ENCODE results near the gene POP5.

POP5 gene

DNA sequence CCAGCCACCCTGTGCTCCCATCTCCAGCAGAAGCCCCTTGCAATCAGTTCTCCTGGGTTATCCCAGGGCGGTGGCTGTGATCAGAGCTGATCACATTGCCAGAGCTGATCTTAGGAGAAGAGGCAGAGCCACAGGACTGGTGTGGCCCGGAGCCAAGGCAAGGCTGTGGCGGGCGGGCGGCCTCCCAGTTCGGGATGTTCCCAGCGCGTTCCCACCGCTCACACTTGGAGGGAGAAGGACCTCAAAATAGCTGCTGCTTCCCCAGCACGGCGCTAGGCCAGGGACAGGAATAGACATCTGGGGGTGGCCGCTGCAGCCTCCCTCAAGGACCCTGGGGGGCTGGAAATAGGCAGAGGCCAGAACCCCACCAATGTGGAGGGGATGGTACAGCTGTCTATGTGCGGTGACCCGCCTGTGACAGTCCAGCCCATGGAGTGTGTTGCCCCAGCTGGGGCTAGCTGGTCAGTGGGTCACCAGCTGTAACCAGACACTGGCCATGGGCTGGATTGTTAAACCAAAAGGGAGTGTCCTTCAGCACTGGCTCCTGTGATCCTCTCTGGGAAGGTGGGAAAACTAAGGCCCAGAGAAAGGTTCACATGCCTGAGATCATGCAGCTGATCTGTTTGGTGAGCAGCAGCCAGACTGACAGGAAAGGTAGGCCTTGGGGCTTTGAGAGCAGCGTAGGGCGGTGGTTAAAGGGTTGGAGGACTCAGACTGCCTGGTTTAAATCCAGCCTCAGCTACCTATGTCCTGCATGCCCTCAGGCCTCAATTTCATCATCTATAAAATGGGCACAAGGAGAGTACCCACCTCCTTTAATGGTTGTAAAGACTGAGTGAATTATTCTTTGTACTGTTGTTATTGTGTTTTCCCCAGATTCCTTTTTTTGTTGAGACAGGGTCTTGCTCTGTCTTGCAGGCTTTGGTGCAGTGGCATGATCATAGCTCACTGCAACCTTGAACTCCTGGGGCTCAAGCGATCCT is 8.0 kb upstream of the POP5 start:
- DNase-seq, result no peak

DNA sequence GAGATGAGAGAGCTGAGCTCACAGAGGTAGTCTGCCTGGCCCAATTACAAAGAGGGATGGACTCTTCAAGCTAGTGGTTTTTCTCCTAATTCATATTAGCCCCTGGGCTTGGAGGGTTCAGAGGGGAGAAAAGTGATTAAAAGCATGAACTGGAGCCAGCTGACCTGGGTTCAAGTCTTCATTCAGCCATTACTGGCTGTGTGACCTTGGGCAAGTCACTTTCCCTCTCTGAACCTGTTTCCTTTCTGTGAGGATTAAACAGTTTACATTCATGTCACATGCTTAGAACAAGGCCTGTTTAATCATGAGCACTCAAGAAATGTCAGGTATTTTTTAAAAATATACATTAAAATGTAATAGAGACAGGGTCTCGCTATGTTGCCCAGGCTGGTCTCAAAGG is 7.2 kb upstream of the POP5 start:
- no peak for DNase-seq

DNA sequence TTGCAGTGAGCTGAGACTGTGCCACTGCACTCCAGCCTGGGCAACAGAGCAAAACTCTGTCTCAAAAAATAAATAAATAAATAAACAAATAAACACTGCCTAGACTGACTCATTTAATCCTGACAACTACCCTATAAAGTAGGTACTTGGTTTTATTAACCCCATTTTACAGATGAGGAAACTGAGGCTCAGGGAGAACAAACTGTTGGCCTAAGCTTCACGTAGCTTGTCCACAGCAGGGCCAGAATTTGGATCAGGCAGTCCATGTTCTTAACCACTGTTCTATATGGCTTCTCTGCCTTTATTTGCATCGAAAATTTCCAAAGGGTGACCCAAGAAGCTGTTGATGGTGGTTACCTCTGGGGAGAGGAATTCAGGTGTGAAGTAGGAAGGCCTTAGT is 5.7 kb upstream of the POP5 start:
- DNase-seq, result no peak

DNA sequence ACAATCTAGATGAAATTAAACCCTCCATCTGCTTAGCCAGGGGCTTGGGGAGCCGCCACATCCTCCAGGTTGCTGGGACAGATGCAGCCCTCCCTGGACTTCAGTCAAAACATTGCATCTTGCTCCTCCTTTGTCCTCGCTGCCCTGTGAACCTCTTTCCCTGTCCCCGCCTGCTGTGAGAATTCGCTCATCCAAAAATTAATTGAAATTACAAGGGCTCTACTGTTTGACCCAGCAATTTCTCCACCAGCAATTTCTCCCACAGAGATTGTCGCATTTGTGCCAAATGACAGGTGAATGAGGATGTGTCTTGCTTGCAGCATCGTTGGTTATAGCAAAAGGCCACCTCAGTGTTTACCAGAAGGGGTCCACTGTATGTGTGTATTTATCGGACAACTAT is 5.0 kb upstream of the POP5 start:
- DNase-seq, result no peak

DNA sequence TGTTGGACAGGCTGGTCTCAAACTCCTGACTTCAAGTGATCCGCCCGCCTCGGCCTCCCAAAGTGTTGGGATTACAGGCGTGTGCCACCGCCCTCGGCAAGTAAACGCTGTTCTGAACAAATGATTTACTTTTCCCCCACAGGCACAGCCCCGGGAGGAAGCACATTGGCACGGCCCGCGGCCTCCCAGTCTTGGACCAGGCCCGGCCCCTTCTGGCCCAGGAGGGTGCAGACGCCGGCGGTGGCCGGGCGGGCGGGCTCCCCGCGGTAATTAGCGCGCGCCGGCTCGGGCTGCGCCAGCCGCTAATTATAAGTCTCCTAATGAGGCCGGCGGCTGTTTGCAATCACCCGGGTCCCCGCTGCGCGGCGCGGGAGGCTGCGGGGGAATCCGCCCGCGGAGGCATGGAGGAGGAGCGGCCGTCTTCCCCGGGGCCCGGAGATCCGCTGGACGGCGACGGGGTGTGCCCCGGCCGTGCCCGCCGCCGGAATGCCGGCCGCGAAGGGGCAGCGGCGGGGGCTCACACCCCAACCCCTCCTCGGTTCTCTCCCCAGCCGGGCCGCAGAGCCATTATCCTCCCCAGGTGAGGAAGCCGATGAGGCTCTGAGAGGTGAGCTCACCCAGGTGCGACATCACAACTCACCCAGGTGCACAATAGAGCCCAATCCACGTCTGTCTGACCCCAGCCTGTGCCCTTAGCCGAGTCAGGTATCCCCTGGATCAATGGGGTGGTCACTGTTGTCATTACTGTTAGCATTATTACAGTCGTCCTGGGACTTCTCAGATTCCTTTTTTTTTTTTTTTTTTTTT is 3.3 kb upstream of the POP5 start:
- peak; percentile 52 for DNase-seq

DNA sequence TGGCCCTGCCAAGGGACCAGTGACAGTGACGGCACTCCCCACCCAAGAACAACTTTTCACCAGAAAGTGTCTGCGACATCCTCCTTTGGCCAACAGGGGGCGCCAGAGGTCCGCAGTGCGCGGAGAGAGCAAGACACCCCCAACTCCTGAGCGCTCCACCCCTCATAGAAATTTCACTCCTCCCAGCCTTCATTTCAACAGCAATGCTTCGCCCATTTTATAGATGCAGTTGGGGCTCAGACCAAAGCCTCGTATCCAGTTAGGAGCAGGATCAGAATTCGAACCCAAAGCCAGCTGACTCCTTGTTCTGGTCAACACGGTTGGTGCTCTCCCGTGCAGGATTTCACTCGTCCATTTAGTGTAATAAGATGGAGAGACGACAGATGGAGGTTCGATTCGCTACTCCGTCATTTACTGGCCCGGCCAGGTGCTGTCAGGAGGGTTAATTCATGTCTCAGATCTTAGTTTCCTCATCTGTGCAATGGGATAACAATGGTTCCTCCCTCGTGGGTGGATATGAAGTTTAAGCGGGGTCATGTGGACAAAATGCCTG is 2.4 kb upstream of the POP5 start:
- peak; percentile 82 for DNase-seq

DNA sequence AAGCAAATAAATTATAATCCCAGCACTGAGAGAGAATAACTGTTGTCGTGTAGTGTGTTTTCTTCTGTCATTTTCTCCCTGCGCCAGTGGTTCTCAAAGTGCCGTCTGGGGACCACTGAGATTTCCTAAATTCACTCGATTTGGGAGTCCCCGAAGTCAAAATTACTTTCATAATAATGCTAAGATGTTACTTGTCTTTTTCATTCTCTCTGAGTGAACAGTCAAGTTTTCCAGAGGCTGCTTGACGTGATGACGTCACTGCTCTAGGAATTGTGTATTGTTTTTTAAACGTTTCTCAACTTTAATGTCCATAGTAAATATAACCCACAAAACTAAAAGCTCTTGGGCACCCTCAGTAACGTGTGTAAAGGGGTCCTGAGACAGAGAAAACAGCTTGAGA is 796 bp upstream of the POP5 start:
- DNase-seq, result no peak

DNA sequence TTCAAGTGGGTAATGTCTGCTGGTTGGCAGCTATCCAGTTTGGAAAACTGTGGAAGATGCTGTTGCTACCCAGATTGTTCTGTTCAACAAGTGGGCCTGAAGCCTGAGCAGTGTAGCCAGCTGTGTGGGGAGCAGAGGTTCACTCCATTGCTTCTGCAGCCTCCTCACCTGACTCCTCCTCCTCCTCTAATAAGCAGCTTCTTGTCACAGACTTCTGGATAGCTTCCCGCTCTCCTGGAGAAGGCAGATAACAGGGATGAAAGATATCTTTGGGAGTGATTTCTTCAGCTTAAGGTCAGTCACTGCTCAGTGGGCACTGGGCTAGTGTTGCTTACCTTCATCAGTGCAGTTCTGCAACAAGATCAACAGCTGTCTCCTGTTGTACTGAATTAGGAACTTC is 2.0 kb downstream of the POP5 start:
- DNase-seq, result no peak

DNA sequence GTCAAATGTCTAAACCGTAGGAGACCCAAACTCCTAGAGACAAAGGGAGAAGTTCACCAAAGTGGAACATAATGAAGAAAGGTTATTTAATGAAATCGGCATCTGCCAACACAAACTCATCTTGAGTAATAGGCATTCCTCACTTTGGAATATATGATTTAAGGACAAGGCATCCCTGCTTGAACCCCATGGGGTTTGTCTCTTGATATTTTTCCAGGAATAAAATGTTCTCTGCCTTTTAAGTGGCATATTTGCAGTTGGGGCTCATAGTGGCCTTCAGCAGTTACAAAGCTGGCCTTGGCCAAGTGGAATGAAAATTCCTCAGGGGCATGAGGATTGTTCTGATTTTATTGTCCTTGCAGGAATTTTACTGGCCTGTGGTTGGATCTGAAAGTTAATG is 7.1 kb downstream of the POP5 start:
- no peak for DNase-seq

DNA sequence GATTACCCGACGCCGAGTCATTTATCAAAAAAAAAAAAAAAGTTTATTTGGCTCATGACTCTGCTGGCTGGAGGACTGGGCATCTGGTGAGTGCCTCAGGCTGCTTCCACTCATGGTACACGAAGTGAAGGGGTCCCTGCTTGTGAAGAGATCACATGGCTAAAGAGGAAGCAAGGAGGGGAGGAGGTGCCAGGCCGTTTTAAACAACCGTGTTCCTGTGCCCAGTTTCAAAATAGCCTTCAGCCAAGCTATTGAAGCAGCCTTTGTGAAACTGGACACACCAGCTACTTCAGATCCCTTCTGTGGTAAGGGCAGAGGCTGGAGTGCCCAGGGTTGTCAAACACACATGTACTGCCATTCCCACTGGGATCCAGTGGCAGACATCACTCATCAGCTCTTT is 7.6 kb downstream of the POP5 start:
- no peak for DNase-seq

DNA sequence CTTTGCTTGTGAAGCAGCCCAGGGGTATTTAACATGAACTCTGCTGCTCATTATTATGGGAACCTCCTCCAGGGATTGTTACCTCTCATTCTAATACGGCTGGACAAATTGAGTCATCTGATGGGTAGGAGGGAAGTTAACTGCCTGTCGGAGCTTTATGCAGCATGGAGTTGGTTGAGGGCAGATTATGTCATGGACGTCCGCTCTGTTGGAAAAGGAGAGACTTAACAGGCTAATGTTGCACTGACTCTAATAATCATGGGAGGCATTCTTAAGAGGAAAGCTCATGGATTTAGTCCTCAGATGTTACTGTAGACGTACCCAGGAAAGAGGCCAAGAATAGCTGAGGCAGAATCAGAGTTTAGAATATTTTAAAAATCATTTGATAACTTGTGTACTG is 9.9 kb downstream of the POP5 start:
- DNase-seq, result no peak

DNA sequence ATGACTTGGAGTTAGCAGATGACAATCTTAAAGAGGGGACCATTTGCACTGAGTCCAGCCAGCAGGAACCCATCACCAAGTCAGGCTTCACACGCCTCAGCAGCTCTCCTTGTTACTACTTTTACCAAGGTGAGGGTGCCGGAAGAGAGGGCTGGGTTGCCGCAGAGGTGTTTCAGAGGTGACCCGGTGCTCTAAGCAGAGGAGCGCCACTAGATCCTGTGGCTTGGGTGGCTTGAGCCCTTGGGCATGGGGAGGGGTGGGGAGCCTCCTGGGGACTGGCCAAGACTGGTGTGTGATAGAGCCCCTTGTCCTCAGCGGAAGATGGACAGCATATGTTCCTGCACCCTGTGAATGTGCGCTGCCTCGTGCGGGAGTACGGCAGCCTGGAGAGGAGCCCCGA is 17.7 kb downstream of the POP5 start:
- no peak for DNase-seq

DNA sequence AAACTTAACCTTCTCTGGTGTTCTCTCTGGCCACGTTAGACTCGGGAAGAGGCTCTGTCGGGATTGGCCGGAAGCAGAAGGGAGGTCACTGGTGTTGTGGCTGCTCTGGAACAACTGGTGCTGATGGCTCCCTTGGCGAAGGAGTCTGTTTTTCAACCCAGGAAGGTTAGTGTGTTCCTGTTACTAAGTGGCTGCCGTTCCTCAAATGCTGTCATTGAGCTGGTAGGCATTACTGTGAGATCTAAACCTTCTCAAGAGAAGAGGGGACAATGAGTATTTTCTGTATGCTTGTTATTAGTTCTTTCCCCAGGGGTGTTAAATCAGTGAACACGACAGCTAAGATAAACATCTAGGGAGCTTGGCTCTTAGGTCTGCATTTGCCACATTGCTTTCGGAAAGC is 18.3 kb downstream of the POP5 start:
- no peak for DNase-seq

DNA sequence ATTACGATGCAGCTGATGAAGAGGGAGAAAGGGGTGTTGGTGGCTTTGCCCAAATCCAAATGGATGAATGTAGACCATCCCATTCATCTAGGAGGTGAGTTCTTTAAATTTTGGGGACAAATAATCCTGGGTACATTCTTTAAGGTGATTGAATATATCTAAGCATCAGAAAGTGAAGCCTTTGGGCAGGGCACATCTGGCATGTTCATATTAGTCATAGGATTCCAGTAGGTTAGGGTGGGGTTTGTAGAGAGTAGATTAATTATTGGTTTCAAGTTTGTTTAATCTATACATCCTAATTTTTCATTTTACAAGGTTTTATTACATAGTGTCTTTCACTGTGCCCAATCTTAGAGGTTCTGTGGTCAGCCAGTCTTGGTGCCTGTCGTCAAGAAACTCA is 23.6 kb downstream of the POP5 start:
- no peak for DNase-seq

DNA sequence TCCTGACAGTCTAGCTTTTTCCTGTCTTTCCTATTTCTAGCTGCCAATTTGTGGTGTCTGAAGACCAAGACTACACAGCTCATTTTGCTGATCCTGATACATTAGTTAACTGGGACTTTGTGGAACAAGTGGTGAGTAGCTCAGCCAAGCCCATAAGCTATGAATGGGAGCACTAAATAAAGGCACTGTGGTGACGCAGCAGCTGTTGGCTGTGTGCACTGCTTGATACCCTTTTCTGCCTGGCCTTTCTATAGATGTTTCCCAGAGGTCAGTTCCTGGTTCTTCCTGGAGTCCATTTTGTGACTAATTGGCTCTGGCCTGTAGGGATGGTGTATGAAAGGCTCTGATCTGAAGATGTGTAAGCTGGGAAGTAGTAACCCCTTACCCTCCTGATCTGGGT is 26.5 kb downstream of the POP5 start:
- no peak for DNase-seq

DNA sequence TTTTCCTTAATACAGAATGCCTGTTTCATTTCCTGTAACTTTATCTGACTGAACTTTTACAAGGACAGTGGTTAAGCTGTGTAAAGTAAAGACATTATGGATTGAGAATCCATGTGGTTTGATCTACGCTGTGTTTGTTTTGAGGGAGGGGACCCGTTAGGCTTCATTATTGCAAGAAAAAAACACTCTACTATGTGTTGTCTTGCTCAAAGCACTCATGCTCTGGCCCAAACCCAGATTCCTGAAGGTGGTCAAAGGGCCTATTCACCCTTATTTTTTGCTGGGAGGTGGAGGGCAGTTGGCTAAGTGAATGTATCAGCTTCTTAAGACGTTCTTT is 35.2 kb downstream of the POP5 start:
- DNase-seq, result no peak

DNA sequence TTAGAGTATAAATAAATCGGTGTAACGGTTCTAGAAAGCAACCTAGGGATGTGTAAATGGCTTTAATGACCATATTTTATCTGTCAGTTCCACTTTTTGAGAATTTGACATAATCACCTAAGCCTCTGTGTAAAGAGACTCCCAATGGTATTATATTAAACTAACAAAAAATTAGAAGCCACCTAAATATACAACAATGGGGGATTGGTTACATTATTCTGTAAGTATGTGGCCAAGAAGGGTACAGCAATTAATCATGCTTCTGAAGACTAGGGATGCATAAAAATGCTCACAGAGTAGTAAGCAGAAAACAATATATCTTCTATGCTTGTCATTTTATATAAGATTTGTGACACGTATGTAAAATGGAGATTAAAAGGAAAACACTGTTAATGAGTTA is 36.5 kb downstream of the POP5 start:
- DNase-seq, result no peak

DNA sequence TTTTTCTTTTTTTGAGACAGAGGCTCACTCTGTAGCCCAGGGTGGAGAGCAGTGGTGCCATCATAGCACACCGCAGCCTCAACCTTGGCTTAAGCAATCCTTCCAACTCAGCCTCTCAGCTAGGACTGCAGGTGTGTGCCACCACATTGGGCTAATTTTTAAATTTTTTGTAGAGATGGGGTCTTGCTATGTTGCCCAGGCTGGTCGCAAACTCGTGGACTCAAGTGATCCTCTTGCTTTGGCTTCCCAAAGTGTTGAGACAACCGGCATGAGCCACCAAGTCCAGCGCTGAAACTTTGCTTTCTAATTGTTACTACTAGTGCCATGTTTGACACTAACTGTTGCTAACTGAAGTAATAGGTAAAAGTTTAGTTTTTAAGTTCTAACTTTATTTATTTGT is 39.0 kb downstream of the POP5 start:
- DNase-seq, result no peak

DNA sequence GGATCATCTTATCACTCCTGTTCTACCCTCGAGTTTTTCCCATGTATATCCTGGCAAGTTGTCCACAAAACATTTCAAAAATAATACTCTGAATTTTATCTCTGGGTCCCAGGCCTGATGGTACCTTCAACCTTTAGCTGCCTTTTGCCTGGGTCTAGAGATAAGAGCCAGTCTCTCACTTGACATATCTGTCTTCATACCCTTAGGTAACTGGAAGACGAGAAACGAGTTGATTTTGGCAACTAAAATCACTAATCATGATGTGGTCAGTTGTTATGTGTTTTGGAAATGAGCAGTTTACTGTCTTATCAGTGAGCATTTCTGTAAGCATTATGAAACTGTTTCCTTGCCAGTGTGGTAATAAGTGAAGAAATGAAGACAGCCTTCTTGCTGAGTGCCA is 40.8 kb downstream of the POP5 start:
- DNase-seq, result no peak

DNA sequence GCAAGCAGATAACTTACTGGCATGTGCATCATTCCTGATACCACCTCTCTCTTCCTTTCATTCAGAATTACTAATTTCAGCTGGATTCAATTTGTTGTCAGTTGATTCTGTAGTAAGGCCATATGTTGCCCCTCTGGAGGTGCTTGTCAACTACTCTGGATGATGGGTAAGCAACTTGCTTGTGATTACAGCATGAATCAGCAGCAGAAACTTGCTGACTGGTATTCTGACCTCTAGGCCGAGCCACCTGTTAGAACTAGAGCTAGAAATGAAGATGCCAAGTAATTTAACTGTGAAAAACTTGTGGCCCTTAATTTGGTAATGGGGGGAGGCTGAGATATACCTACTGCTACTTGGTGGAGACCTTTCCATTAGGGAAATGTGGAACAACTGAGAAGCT is 41.9 kb downstream of the POP5 start:
- DNase-seq, result no peak

DNA sequence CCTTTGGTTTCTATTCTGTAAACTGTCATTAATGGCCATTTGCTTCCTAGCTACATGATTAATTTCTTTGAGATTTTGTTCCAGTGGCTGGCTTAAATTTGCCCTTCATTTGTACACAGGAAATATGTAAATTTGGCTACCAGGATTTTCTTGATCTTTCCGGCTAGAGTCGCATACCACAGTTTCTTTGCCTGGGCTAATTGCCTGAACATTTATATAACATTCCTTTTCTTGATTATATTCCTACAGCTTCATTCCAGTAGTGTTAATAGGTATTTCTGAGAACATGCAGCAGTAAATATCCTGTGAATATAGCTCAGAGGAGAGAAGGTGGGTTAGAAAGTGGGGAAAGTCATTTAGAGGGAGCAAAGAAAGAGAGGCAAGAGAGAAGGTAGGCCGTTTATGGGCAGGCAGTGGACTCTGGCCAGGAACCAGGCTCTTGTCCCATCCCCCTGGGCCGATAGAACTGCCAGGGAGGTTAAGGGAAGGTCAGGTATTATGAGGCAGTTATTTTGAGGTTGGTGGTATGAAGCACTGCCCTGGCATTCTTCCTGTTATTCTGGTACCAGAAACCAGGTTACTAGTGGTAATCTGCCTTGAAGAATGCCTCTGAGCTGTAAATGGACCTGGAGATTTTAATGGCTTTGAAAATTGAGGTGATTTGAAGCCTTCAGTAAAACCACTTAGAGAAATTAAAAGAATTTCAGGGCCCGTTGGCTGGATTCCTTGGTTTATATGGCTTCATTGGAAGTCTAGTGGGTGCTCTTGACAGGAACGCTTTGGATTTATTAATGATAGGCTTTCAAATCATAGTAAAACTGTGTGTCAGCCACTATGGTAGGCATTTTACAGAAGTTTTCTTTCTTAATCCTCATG is 42.7 kb downstream of the POP5 start:
- no peak for DNase-seq

DNA sequence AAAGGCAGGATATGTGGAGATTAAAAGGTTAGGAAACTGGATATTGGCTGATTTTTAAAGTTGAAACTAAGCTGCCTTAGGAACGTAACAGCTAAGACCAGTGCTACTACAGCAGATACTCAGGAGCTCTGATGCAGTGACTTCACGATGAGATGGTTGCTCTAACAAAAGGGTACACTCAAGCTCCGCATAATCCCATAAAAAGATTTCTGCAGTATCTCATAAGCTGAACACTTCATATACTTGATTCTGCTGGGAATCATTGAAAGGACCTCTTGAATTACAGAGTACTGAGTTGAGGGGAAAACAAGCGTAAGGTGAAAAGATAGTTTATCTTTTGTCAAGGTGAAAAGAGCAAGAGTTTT is 43.4 kb downstream of the POP5 start:
- DNase-seq, result no peak
